GM19452 (cell line): ENCODE data around the gene UBE2C.
A peak's percentile ranks its signal among the peaks of the same experiment; 100 is the strongest.
"Not testable (repeated sequence)": the region's sequence is repeated elsewhere in the genome, so short reads cannot be mapped to it uniquely, and the experiment has no call there.

Experiments
- ATAC-seq: cut with Tn5 transposase; IDR thresholded peaks from one replicate; pipeline ENCODE4 v1.9.1; 2021; ENCODE audit not compliant: unreplicated experiment

Gene UBE2C

GRCh38 chr20:45812157-45813005 lies at the start of gene UBE2C:
UBE2C (plus strand) TSS chr20:45812644; CDS start chr20:45812696, 52 bp downstream.
- ATAC-seq, result peak; percentile 96

DNA sequence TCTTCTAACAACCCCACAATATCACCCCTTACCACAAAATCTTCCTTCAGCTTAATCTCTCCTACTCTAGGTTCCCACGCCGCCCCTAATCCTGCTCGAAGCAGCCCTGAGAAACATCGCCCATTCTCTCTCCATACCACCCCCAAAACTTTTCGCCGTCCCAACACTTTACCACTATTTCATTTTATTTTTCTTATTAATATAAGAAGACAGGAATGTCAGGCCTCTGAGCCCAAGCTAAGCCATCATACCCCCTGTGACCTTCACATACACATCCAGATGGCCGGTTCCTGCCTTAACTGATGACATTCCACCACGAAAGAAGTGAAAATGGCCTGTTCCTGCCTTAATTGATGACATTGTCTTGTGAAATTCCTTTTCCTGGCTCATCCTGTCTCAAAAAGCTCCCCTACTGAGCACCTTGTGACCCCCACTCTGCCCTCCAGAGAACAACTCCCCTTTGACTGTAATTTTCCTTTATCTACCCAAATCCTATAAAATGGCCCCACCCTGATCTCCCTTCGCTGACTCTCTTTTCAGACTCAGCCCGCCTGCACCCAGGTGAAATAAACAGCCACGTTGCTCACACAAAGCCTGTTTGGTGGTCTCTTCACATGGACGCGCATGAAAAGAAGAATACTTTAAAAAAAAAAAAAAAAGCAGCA lies 47.7 kb upstream of the UBE2C start:
- ATAC-seq, result not testable (repeated sequence)

GRCh38 chr20:45765307-45765875 lies 47.1 kb upstream of the UBE2C start:
- no peak for ATAC-seq

GRCh38 chr20:45765980-45766379 lies 46.5 kb upstream of the UBE2C start:
- no peak for ATAC-seq

- ATAC-seq, result no peak
These were observed 44.0 kb upstream of the UBE2C start for GRCh38 chr20:45768479-45768878.

DNA sequence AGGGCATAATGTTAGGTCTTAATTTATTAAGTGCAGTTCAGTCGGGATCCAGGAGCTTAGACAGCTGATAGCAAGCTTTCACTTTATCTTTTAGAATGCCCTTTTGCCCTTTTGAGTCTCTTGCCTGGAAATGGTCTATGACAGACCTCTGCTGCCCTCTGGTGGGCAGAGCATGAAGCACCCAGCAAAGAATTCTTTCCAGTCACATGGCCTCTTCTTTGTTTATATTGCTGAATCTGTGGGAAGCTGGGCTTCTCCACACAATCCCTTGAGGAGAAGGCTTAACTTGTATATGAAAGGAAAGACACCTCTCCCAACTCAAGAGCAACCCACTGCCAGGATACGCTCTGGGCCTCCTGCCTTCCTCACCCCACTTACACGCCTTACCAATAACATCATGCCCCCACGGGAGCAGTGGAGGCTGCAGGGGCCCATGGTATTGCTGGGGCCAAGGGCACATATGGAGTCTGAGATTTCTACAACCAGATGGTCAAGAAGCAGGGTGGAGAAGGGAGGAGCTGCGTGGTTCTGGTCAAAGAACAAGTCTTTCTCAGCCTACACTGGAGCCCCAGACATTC lies 41.2 kb upstream of the UBE2C start:
- no peak for ATAC-seq

DNA sequence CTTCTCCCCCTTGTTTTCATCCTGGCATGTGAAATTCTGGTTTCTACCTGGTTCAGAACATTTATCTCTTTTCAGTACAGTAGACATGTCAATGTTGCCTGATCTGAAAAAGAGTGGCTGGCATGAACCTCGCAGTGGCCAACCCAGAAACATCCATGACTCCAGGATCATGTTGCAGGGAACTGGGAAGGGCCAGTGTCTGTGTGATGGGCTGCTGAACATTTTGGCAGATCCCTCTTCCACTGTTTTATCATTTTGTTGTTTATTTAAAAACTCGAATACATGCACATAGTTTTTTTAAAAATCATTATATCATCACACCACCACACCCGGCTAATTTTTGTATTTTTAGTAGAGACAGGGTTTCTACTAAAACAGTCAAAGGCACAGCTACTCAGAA lies 39.8 kb upstream of the UBE2C start:
- no peak for ATAC-seq

DNA sequence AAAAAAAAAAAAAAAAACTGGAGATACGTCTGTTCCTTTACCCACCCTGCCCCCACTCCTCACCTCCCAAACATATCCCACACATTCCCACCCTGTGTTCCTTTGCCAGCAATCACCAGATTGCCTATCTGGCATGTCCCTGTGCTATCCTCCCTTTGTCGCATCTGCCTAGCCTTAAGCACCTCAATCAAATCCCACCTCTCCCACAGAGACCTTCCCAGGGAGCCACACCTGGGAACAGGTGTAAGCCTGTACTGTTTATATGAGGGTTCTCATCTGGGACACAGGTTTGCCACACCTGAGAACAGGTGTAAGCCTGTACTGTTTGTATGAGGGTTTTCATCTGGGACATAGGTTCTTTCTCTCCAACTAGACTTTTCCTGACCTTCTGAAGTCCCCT lies 37.5 kb upstream of the UBE2C start:
- ATAC-seq, result no peak

GRCh38 chr20:45775411-45775810 lies 37.0 kb upstream of the UBE2C start:
- no peak for ATAC-seq

DNA sequence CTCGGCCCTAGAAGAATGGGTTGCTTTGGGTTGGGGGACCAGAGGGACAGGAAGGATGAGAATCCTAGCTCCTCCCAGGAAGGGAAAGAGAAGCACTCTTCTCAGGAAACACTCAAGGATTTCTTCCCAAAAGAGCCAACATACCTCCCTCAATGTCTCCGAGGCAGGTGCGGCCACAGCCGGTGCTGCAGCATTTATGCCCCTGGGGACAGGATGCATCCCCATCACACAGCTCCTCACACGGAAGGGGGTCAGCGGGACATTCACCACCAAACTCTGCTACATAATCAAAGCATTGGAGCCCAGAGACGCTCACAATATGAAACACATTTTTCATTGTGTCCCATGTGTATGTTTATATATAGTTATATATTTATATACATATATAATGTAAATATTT lies 35.5 kb upstream of the UBE2C start:
- no peak for ATAC-seq

GRCh38 chr20:45779011-45779915 lies 33.2 kb upstream of the UBE2C start:
- ATAC-seq, result no peak

DNA sequence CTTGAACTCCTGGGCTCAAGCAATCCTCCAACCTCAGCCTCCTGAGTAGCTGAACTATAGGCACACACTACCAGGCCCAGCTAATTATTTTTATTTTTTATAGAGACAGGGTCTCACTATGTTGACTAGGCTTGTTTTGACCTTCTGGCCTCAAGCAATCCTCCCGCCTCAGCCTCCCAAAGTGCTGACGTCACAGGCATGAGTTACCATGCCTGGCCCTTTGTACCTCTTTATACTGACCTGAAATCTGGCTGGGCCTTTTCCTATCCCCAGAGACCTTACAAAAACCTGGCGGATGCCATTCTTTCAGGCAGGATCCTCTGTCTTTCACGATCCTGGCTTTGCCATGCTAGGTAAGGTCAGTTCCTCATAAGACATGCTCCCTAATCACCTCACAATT lies 32.3 kb upstream of the UBE2C start:
- no peak for ATAC-seq

- no peak for ATAC-seq
These were observed 31.0 kb upstream of the UBE2C start for GRCh38 chr20:45781391-45781931.

- ATAC-seq, result no peak
These were observed 29.6 kb upstream of the UBE2C start for GRCh38 chr20:45782890-45783289.

DNA sequence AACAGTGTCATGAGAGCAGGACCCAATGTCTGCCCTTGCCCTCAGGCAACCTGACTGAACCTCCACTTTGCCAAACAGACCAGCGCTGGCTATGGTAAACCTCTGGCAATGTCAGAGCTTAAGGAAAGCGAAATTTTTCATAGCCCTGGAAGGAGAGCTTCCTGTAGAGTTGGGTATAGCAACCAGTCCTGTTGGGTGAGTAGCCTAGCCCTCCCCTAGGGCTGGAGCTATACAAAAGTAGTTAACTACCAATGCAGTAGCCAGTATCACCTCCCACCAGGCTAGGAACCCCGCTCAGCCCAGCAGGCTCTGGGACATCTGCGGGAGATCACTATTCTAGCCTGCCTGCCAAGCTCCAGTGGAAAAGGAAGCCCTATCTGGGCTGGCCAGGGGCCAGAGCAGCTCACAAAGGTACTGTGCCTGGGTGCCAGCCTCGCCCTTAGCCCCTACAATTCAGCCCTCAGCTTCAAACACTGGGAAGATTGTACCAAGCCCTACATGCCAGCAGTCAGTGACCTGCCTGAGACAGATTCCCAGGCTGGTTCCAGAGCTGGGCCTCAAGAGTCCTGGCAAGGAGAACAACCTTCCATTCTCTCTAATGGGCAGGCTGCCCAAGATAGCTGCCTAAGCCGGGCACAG lies 28.7 kb upstream of the UBE2C start:
- no peak for ATAC-seq

DNA sequence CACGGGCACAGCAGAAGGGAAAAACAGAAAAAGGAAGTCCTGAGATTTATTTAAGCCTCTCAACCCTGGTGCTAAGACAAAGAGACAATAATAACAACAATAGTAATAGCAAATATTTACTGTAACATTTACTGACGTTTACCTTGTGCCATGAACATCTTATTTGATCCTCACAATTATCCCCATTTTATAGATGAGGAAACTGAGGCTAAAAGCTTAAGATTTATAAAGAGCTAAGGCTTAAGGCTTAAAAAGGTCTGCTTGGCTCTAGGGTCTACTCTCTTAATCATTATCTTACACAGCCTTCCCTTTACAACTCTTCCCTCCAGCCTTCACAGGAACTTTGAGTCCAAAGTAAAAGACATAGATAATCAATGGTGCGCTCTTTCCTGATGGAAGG lies 24.1 kb upstream of the UBE2C start:
- ATAC-seq, result no peak

DNA sequence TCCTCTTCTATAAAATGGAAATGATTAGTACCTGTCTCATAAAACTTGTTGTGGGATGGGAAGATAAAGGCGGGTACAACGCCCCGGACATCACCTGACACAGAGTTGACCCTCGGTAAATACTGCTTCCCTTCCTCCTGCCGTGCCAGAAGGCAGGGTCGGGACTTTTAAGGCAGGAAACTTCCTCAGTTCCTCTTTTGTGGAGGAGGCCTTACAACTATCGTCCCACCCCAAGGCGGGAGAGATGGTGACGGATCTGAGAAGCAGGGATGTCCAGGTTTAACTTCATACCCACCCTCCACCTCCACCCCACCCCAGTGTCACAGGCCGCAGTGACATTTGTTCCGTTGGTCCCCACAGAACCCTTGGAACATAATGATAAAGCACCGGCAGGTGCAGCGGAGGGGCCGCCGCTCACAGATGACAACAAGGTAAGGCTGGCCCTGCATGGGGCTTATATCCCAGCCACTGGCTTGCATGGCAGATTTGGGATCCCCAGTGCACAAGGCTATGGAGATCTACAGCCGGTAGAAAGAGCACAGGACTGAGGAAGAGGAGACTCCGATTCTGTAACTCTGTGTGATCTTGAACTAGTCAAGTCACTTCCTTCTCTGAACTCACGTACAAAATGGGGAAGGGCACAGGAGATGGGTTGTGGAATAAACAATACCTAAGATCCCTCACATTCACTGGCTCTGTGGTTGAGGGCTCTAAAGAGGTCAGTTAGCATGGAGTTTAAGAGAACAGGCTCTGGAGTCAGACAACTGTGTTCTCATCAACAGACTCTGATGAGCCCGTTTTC lies 19.9 kb upstream of the UBE2C start:
- ATAC-seq, result peak; percentile 15

DNA sequence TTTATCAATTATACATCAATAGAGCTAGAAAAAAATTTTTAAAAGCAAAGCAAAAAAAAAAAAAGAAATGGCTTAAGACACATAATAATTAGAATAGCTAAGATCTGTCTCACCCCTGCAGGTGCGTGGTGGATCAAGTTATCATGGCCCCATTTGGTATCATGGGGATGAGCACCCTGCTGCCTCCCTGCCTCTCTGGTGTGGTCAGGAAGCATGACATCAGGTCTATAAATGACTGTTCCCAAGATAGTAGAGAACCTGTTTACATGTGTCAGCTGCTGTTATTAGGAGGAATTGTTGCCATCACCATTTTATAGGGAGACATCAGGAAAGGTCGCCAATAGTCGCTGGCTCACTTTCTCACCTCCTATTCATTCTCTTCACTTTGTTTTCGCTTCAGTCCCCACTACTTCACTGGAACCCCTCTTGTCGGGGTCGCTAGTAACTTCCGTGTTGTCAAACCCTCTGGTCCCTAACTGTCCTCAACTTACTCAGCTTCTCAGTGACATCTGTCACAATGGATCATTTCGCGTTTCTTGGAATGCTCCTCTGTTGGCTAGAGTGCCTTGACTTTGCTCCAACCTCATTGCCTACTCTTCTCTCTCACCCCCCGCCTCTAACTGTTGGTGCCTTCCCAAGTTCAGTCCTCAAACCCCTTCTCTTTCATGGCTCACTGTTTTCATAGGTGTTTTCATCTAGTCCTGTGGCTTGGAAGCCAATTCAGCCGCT lies 15.9 kb upstream of the UBE2C start:
- no peak for ATAC-seq
